ENCODE results near the gene ABLIM2.
A peak's percentile ranks its signal among the peaks of the same experiment; 100 is the strongest.

ABLIM2 gene

DNA sequence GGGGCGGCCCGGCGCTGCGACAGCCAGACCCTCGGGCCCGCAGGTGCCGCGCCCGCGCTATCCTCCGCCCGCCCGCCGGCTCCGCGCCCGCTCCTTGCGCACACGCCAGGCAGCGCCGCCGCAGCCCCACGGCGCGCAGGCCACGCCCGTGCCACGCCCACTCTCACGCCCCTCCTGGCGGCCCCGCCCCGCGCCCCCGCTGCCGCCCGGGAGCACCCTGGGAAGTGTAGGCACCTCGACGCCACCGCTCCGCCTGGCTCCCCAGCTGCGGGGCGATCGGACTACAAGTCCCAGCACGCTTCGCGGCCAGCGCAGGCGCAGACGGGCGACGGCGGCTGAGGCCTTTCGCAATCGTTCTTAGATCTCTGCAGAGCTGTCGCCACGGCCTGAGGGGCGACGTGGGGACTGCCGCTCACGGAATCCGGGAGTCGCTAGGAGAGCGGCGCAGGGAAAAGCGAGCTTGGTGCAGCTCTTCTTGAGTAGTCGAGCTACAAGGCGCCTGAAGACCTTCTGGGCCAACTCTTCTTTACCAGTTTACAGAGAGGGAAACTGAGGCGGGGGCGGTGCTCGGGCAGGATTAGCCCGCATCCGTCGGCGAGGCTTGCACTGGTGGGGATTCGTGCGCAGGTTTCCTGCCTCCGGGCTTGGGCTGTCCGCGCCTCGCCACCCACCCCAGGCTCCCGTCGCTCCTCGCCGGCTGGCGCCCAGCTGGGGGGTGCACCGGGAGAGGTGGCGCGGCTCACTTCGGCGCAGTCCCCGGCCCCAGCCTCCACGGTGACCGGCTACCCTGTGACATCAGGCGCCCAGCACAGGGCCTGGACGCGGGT lies at the start of gene ABLIM2:
Gene ABLIM2 (minus strand): TSS at position 104 of the 827 bp plus-strand sequence. CDS start 124 bp downstream, outside the sequence.
- DNase-seq (ENCODE audit: low spot score), result peak; percentile 98

DNA sequence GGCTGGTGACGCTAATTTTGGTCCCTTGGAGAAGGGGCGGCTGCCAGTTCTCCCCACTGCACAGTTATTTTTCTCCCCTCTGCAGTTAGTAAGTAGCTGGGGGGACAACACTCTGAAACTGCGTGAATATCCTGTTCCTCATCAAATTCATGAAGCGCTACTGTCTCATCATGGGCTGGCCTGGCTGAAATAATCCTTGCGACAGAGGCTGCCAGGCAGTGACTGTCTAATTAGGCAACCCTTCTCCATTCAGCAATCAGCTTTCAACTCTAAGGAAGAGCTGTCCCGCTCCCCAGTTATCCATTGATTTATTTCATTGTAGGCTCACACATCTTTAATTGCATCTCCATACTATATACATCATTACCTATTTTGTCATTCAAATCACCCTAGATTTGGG lies 48.7 kb upstream of the ABLIM2 start:
- no peak for DNase-seq (ENCODE audit: low spot score)

DNA sequence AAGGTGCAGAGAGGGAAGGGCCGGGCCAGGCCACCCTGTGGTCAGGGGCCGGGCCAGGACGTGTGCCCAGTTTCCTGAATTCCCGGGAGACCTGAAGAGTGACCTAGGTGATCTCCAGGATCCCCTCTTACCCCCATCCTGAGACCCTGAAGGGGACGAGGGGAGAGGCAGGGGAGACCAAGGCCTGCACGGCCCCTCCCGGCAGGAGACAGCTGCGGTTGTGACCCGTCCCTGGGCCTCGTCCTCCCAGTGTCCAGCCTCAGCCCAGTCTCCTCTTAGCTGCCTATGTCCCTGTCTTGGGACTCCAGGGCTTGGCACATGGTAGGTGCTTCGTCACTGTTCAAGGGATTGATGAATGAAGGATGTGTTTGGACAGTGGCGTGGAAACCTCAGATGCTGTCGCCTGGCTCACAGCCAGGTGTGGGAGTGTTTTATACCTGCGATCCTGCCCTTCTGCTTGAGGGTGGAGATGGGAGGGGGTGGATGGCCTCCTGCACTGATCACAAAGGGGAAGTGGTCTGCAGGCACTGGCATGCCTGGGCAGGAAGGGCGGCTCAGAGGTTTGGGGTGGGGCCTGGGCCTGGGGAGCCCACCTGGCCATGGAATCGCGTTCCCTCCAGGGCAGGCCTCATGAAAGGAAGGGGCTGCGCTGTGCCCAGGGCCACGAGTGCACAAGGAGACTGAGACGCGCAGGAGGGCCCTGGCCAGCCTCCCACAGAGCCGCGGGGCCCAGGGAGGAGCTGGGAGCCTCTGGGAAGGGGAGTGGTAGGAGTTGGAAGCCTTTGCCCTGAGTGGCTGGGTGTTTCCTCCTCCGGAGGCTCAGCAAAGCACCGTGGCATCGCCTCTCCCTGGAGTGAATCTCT lies 47.4 kb upstream of the ABLIM2 start:
- no peak for DNase-seq (ENCODE audit: low spot score)

DNA sequence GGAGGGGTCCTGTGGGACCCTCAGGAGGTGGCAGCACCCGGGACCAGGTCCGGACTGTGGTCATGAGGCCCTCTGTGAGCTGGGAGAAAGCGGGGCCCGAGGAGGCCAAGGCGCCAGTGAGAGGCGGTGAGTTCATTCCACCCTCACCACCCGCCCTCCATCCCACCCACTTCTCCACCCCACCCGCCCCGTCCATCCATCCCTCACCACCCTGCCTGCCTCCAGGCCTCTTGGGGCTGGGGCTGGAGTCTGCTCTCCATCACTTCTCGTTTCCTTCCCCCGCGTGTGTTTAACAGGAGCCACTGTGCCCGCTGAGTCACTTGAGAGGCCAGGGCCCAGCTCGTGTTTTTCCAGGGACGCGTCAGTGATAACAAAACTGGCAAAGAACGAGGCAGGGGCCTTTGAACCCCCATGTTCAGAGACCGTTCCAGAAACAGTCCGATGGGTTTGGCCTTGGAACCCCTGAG lies 46.7 kb upstream of the ABLIM2 start:
- DNase-seq (ENCODE audit: low spot score), result no peak

DNA sequence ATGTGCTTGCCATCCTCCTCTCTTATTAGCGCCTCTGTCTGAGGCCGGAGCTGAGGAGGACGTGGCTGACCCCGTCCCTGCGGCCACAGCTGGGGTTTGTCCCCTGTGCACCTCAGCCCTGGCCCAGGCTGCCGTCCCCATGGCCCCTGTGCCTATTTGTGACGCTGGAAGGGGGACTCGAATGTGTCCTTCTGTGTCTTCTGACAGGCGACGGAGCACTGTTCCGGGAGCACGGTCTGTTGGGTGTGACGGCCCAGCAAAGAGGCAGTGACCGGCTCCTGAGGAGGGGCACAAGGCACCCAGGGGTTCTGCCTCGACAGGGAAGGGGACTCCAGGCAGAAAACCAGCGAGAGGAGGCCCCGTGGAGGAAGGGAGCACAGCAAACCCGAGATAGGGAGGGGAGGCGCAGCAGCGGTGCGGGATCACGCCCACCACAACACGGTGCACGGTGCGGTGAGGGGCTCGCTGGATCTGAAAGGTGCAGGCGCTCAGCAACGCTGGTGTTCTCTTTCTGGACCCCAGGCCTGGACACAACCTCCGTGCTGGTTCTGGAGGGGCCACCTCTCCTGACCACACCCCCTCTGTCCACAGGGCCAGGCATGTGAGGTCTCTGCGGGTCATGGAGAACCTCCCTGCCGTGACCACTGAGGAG lies 46.1 kb upstream of the ABLIM2 start:
- DNase-seq (ENCODE audit: low spot score), result no peak

DNA sequence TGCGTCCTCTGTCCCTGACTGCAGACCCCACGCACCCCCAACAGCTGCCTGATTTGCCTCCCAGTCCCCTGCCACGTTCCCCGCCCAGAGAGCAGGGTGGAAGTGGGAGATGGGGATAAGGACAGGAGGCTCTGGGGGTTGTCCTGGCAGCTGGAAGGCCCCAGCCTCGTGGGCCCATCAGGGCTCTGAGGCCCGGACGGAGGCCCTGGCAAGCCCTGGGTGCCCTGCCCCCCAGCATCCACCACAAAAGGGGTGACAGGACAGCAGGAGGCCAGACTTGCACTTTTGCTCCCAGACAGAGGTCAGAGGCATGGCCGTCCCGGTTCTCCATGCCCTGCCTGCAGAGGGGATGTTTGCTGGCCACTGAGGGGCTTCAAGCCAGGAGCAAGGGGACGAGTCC lies 45.2 kb upstream of the ABLIM2 start:
- DNase-seq (ENCODE audit: low spot score), result no peak

DNA sequence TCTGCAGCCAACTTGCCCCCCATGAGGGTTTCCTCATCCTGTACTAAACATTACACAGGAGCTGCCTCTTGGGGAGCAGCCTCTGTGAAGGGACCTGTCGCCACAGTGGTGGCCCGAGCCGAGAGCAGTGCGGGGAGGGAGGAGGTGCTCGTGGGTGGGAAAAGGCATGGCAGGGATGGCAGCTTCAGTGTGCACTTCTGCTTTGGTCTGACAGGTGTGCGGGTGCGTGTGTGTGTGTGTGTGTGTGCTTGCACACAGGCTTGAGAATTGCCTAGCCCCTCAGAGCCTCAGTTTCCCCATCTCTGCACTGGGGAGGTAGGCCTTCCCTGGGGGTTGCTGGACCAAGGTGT lies 44.4 kb upstream of the ABLIM2 start:
- DNase-seq (ENCODE audit: low spot score), result no peak

DNA sequence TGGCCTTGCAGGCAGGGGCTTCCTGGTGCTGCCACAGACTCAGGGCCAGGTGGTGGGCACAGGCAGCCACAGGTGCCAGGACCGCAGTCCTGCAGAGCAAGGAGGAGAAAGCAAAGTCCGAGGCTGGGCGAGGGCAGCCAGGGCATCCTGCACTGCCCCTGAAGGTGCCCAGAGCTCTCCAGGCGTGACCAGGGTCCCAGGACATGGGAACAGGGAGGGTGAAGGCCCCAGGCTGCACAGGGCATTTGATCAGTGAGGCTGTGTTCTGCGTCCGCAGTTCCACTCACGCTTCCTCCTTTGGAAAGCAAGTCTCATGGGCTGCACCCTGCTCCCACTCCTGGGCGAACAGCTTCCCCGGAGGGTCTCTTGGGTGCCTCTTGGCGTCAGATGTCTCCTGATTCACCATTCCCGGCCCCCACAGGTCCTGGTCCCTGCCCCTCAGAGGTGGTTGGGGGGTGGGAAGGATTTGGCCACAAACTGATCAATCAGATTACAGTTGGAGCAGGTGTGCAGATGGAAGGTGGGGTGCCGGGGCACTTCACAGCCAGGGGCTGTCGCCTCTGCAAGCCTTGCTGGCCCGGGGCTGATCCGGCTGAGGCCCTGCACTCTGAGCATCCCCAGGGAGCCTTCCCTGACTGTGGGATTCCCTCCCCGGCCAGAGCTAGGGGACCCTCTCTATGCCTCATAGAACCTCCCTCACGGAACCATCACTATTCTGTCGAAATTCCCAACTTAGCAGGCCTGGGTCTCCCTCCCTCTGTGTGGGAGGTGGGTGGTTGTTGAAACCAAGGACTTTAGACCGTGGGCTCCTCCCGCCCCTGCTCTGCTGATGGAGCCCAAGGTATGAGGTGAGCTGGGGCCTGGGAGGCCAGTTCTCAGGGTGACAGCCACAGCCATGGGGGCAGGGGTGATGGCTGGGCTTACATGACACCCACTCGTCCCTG lies 43.8 kb upstream of the ABLIM2 start:
- DNase-seq (ENCODE audit: low spot score), result no peak

DNA sequence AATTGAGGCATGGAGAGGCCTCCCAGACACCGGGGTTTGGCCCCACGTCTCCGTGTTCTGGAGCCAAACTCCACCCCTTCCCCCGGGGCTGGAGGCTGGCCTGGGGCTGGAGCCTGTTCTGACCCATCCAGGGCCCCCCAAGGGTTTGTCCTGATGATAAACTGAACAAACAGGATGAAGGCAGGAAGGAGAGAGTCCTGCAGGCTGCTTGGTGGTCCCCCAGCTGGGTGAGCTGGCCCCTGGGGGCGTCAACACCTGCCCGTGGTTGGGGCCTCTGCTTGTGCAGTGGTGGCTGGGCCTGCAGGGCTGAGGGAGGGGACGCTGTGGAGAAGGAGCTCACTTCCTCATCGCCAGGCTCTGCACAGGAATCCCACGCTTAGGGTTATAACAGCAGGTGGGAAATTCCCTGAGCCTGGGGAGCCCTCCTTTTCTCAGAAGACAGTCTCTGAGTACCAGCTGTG lies 42.7 kb upstream of the ABLIM2 start:
- DNase-seq (ENCODE audit: low spot score), result no peak

DNA sequence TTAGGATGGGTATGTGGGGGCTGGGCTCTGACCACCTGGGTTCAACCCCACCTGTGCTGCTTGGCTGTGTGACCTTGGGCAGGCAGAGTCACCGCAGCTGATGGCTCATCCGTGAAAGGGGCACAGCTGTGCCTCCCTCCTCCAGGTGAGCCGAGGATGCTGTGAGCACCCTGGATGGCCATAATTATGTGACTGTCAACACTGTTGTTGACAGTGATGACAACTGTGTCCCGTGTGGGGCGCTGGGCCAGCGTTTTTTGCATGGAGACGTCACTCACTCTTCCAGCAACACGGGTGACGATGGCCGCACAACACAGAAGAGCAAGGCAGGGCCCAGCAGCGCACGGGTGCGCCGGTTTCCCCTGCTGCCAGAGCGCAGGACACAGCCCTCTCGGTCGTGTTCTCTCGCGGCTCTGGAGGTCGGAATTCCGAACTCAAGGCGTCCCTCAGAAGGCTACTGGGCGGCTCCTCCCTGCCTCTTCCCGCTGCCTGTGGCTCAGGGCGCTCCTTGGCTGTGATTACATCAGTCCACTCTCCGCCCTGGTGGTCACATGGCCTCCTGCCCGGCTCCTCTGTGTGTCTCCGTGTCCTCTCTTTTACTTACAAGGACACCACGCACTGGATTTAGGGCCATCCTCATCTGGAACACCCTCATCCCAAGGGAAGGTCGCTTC lies 41.8 kb upstream of the ABLIM2 start:
- no peak for DNase-seq (ENCODE audit: low spot score)

DNA sequence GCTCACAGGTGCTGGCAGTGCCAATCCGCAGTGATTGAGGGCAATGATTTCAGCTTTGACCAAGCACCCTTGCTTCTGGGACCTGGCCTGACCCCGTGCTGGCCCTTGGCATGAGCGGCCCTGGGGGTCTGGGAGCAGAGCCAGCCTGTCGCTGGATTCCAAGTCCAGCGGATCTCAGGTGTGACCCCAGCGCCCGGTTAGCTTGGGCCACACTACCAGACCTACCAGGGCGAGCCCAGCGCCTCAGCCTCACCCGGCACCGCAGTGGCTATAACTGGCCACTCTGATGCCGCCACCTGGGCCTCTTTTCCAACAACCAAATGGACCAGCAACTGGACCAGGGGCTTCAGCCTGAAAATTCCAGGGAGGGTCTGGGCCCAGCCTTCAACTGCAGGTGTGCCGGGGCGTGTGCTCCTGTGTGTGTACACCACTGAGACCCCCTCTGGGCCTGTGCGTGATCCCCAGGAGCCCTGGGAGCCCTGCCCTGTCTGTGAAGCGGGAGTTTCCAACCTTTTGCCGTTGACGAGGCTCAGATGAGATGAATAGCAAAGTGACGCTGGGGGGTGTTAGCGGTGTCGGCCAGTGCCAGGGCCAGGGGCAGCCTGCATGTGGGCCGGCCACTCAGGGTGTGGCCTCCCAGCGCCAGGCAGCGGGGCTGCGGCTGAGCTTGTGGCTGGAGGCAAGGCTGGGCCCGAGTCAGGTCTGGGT lies 41.1 kb upstream of the ABLIM2 start:
- no peak for DNase-seq (ENCODE audit: low spot score)

DNA sequence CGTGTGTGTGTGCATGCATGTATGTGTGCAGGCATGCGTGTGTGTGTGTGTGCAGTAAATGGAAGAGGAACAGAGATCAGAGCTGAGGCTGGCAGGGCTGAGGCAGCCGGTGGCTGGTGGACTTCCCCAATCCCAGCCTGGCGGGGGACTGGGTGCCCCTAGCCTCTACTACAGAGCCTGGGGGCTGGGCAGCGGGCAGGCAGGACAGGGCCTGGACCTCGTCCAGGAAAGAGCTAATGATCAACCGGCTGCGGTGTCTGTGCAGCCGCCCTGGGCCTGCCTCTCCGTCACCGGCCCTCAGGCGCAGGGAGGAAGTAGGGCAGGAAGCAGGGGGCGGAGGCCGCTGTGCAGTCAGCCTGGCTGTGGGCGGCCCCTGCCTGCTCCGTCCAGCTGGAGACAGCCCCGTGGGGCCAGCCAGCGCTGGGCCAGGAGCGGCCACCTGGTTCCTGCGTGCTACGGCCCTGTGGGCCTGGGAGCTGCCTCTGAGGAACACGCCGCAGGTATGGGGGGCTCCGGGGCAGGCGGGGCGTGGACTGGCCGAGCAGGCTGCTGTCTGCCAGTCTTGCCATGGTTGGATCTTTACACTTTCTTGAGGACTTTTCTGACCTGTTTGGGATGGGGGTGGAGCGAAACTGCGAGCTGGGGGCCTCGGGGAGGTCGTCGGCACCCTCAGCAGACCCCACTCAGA lies 40.4 kb upstream of the ABLIM2 start, which contains the start of gene SH3TC1:
Gene SH3TC1 (plus strand): TSS at position 385 of the 688 bp plus-strand sequence. CDS start 5,905 bp downstream, outside the sequence.
- DNase-seq (ENCODE audit: low spot score), result peak; percentile 88

DNA sequence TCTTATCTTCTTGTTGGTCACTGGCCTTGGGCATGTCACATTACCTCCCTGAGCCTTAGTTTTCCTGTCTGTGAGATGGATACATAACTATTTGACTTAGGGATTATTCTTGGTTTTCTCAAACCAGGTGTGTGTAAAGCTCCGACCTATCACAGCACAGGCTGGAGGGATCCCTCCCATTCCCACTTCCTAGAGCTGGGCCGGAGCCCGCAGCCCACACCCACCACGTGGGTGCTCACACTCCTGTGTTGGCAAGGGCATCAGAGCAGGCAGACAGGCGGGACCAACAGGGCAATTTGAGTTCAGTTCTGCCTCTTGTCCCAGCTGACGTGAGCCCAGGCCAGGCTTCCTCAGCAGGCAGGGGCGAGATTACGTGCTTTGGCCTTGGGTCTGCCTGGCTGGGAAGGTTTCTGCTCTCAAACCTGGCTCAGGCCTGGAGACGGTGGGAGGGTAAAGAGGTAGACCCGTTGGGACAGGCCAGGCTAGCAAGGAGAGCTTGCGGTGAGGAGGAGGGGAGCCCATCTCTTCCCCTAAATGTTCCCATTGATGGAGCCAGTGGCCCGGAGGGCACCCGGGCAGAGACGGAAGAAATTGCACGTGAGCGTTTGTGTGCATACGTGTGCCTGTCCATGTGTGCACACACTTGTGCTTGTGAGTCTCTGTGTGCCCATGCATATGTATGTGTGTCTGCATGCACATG lies 39.7 kb upstream of the ABLIM2 start:
- DNase-seq (ENCODE audit: low spot score), result no peak

DNA sequence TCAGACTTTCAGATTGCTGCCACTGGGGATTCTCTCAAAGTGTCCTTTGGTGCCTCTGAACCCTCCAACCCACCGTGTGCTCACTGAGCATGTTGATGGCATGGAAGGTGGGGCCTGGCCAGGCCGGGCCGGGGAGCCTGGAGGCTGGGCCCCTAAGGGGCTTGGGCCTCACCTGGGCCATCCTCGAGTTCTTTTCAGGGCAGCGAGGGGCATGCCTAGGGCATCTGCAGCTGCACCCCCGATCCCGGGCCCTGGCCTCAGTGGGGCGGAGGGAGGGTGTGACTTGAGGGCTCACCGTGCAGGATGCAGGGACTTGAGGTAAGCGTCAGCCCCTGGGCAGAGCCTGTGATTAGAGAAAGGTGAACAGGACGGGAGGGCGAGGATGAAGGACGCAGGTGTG lies 38.9 kb upstream of the ABLIM2 start:
- DNase-seq (ENCODE audit: low spot score), result no peak

DNA sequence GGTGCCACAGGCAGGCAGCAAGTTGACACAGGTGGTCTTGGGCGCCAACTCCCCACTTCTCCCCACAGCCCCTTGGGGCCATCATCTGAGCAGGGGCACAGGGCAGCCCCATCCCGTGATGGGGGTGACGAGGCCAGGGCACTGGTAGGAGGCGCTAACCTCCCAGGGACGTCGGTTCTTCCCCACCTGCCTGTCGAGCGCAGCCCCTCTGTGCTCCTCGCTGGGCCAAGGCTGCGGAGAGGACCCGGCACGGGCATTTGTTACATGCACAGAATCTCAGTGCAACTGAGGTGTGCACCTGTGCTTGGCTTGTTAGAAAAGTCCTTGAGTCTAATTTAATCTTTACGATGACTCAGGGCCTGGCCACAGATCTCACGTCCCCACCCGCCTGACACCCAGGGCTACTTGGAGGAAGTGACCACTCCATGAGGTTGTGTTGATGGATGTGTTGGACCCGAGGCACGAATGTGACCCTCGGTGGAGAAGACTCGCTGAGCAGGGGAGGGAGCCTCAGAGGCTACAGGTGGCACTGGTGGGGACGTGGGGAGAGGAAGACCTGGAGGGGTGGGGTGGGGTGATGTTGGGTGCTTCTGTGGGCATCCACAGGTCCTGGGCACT lies 37.3 kb upstream of the ABLIM2 start:
- no peak for DNase-seq (ENCODE audit: low spot score)

DNA sequence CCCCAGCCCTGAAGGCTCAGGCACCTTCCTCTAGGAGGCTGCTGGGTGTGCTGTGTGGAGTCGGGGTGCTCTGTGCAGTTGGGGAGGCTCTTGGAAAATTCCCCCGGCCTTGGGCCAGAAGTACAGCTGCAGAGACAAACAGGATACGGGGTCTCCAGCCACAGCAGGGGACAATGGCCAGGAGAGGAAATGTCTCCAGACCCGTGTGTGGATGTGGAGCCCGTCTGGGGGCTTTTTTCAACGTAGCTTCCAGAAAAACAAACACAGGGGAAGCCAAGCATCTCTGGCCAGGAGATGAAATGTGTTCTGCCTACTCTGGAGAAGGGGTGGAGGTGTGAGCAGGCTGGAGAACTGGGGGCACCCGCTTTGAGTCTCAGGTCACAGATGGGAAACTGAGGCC lies 36.8 kb upstream of the ABLIM2 start:
- DNase-seq (ENCODE audit: low spot score), result no peak

DNA sequence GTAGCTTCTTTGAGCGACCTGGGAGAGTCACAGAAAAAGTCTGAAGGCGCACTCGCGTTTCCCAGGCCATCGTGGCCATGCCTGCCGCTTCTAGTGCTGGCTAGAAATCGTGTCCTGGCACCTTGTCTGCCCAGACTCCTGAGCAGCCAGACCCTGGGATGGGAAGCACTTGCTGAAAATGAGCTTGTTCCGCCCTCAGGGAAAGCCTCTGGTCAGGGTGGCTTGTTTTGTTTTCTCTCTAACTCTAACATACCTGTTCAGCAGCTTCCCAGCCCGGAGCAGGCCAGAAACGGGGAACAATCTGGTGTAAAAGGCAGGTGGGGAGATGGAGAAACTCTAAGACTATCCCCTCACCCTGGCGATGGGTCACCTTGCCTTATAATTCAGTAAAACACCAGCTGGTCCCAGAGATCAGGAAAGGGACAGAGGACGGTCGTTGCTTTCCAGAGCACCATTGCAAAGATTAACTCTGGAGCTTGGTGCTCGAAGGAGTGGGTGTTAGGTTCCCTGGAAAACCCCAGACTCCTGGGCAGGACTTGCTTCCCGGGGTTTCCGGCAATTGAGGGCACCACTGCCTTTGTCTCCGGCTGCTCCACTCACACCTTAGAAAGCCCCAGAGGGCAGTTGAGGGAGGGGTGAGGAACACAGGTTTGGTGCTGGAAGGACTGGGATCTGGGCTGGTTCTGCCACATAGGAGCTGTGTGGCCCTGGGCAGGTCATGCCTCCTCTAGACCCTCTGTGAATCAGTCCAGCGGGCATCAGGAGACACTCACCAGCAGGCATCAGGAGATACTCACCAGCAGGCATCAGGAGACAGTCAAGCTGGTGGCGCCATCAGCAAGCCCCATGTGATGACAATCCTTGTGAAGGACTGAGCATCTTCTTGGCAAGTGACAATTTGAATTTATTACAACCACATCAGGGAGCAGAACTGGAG lies 36.0 kb upstream of the ABLIM2 start:
- DNase-seq (ENCODE audit: low spot score), result no peak
